ENCODE data around the gene LHFPL6.

Gene LHFPL6

DNA sequence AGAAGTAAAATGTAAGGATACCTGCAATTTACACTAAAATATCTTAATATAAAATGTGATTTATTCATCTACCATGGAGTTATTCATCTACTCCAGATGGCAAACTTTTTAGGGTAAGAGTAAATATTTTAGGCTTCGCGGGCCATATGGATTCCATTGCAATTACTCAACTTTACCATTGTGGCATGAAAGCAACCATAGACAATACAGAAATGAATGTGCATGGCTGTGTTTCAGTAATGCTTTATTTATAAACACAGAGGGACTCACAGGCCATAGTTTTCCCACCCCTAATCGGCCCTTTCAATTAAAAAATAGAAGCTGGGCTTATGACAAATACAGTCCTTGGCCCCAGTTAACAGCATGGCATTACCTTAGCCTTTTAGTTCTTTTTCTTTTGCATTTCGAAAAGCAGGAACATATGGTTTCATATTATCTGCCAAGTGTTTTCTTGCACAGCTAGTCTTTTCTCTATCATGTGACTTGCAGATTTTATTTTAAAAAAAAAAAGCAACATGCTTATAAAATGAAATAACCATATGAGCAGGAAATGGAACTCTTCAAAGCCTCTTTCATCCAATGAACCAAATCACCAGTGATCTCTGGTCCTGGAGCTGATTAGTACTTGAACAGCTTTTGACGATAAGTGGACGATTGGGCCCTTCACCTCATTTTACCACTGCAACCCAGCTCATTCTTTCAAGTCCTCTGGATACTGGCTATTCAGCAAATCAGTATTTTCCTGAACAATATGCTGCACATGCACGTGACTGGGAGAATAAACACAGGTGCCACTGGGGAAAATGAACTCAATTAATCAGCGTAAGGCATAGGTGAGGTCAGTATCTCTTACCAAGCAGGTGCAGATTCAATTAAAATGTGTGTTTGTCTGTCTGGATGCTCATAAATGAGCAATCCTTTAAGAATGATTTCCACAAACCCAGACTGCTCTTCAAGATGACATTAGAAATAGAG lies 63.9 kb downstream of the LHFPL6 start:
- H3K9ac ChIP-seq (ENCODE audit: low read length in 5 of 5) = no peak overlapping the region
- no peaks in the 10 kb centered on the region for H3K27me3 ChIP-seq (ENCODE audit: control insufficient read depth in 5 of 5, insufficient read depth in 4 of 5, low read length in 5 of 5)
- no peak overlapping the region for H3K27ac ChIP-seq (ENCODE audit: low read depth, low read length)
- no peaks in the 10 kb centered on the region for H3K36me3 ChIP-seq (ENCODE audit: control insufficient read depth in 5 of 5, insufficient read depth in 5 of 5, low read length in 5 of 5)
- peaks cover 0 to 17% (median 13%) of the 10 kb centered on the region in 5 donors for H3K4me1 ChIP-seq (ENCODE audit: control insufficient read depth in 5 of 5, insufficient read depth in 5 of 5, low read length in 5 of 5)
- no peak overlapping the region for H3K4me3 ChIP-seq (ENCODE audit: low read depth in 1 of 5, low read length in 5 of 5)
- no peaks in the 10 kb centered on the region for H3K9me3 ChIP-seq (ENCODE audit: control insufficient read depth in 5 of 5, low read length in 5 of 5)

DNA sequence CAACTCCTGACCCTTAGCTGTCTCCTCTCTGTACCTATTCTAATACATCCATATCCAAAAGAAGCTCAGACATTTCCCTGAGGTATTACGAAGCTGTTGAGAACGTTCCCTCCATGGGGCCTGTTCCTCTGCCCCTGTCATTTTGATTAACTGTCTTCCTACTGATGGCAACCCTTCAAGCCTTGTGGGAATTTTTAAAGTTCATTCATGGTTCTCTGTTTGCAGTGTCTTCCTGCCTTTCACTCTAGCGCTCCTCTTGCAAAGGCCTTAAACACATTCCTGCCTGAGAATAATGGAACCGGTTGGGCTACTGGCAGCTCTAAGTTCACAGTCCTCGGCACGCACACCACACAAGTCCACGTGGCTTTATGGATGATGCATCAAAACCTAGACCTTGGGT lies 66.1 kb downstream of the LHFPL6 start:
- Histone ChIP-seq H3K36me3 (ENCODE audit: control insufficient read depth in 5 of 5, insufficient read depth in 5 of 5, low read length in 5 of 5) (no peaks in the 10 kb centered on the region), H3K27me3 (ENCODE audit: control insufficient read depth in 5 of 5, insufficient read depth in 4 of 5, low read length in 5 of 5) (no peaks in the 10 kb centered on the region), H3K9ac (ENCODE audit: low read length in 5 of 5) (no peak overlapping the region), H3K27ac (ENCODE audit: low read depth, low read length) (no peak overlapping the region), H3K4me3 (ENCODE audit: low read depth in 1 of 5, low read length in 5 of 5) (no peak overlapping the region), H3K4me1 (ENCODE audit: control insufficient read depth in 5 of 5, insufficient read depth in 5 of 5, low read length in 5 of 5) (peaks cover 0 to 21% (median 16%) of the 10 kb centered on the region in 5 donors), H3K9me3 (ENCODE audit: control insufficient read depth in 5 of 5, low read length in 5 of 5) (no peaks in the 10 kb centered on the region)

DNA sequence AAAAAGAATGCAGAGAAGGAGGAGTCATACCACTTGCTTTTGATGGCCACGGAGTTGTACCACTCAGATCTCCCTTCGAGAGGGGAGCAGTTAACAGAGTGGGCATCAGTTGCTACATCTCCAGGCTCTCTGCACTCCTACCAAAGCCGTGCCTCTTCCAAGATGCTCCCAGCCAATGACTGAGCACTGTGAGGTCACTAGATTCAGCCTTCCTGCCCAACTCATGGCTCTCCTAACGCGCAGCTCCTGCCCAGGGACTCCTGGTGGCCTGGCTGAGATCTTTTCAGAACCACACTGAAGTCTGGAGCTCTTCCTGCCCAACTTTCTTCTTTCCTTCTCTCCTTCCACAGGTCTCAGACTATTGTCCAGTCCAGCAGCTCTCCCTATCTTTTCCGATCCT lies 66.7 kb downstream of the LHFPL6 start:
- peaks cover 0 to 28% (median 22%) of the 10 kb centered on the region in 5 donors for H3K4me1 ChIP-seq (ENCODE audit: control insufficient read depth in 5 of 5, insufficient read depth in 5 of 5, low read length in 5 of 5)
- no peaks in the 10 kb centered on the region for H3K9me3 ChIP-seq (ENCODE audit: control insufficient read depth in 5 of 5, low read length in 5 of 5)
- H3K36me3 ChIP-seq (ENCODE audit: control insufficient read depth in 5 of 5, insufficient read depth in 5 of 5, low read length in 5 of 5) = no peaks in the 10 kb centered on the region
- no peak overlapping the region for H3K4me3 ChIP-seq (ENCODE audit: low read depth in 1 of 5, low read length in 5 of 5)
- H3K9ac ChIP-seq (ENCODE audit: low read length in 5 of 5) = no peak overlapping the region
- H3K27ac ChIP-seq (ENCODE audit: low read depth, low read length) = no peak overlapping the region
- H3K27me3 ChIP-seq (ENCODE audit: control insufficient read depth in 5 of 5, insufficient read depth in 4 of 5, low read length in 5 of 5) = no peaks in the 10 kb centered on the region

DNA sequence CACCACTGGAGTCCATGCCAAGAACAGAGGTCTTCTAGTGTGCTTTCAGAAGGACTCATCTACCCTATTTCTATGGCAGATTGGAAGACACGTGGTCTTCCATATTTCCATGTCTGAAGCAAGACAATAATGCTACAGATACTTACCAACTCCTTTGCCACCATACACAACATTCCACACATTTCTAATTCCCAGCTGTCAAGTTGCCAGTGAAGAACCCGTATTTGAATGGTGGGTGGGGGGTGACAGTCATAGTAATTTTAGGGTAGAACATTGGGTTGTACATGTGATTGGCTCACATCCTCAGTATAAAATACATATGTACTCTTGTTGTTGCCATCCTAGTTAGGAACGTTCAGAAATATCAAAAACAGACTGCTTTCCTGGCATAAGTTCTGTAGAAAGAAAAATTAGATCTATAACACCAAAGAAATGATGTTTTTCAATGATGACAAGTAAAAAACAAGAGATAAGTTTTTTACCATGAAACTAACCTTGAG lies 69.3 kb downstream of the LHFPL6 start:
- Histone ChIP-seq H3K9me3 (ENCODE audit: control insufficient read depth in 5 of 5, low read length in 5 of 5) (no peaks in the 10 kb centered on the region), H3K36me3 (ENCODE audit: control insufficient read depth in 5 of 5, insufficient read depth in 5 of 5, low read length in 5 of 5) (no peaks in the 10 kb centered on the region), H3K4me3 (ENCODE audit: low read depth in 1 of 5, low read length in 5 of 5) (no peak overlapping the region), H3K4me1 (ENCODE audit: control insufficient read depth in 5 of 5, insufficient read depth in 5 of 5, low read length in 5 of 5) (peaks cover 0 to 41% (median 28%) of the 10 kb centered on the region in 5 donors), H3K27ac (ENCODE audit: low read depth, low read length) (no peak overlapping the region), H3K9ac (ENCODE audit: low read length in 5 of 5) (no peak overlapping the region), H3K27me3 (ENCODE audit: control insufficient read depth in 5 of 5, insufficient read depth in 4 of 5, low read length in 5 of 5) (no peaks in the 10 kb centered on the region)

- H3K4me1 ChIP-seq (ENCODE audit: control insufficient read depth in 5 of 5, insufficient read depth in 5 of 5, low read length in 5 of 5) = peaks cover 2 to 39% (median 34%) of the 10 kb centered on the region in 5 donors
- H3K9ac ChIP-seq (ENCODE audit: low read length in 5 of 5) = no peak overlapping the region
- H3K9me3 ChIP-seq (ENCODE audit: control insufficient read depth in 5 of 5, low read length in 5 of 5) = no peaks in the 10 kb centered on the region
- no peaks in the 10 kb centered on the region for H3K36me3 ChIP-seq (ENCODE audit: control insufficient read depth in 5 of 5, insufficient read depth in 5 of 5, low read length in 5 of 5)
- H3K27ac ChIP-seq (ENCODE audit: low read depth, low read length) = peak overlapping the region; percentile 8
- H3K27me3 ChIP-seq (ENCODE audit: control insufficient read depth in 5 of 5, insufficient read depth in 4 of 5, low read length in 5 of 5) = no peaks in the 10 kb centered on the region
- no peak overlapping the region for H3K4me3 ChIP-seq (ENCODE audit: low read depth in 1 of 5, low read length in 5 of 5)
These were observed 71.3 kb downstream of the LHFPL6 start for GRCh38 chr13:39531646-39532045.

DNA sequence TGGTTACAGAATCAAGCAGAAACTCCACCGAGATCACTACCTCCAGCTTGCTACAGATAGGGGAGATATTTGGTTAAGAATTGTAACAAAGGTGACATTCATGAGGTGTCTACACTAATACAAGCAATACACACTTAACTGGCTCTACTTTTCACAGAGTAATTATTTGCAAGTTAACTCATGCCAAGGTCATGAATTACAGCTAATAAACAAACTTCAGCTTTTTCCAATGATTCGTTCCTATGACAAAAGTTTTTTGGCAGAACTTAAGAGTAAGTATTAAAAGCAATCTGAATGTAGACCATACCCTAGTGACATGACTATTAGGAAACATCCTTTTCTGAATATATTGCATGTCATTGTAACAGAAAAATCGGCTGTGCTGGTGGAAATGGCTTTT lies 72.1 kb downstream of the LHFPL6 start:
- H3K36me3 ChIP-seq (ENCODE audit: control insufficient read depth in 5 of 5, insufficient read depth in 5 of 5, low read length in 5 of 5) = no peaks in the 10 kb centered on the region
- H3K9ac ChIP-seq (ENCODE audit: low read length in 5 of 5) = no peak overlapping the region
- no peaks in the 10 kb centered on the region for H3K9me3 ChIP-seq (ENCODE audit: control insufficient read depth in 5 of 5, low read length in 5 of 5)
- peak overlapping the region; percentile 8 for H3K27ac ChIP-seq (ENCODE audit: low read depth, low read length)
- no peak overlapping the region for H3K4me3 ChIP-seq (ENCODE audit: low read depth in 1 of 5, low read length in 5 of 5)
- H3K27me3 ChIP-seq (ENCODE audit: control insufficient read depth in 5 of 5, insufficient read depth in 4 of 5, low read length in 5 of 5) = no peaks in the 10 kb centered on the region
- H3K4me1 ChIP-seq (ENCODE audit: control insufficient read depth in 5 of 5, insufficient read depth in 5 of 5, low read length in 5 of 5) = peaks cover 2 to 36% (median 33%) of the 10 kb centered on the region in 5 donors

DNA sequence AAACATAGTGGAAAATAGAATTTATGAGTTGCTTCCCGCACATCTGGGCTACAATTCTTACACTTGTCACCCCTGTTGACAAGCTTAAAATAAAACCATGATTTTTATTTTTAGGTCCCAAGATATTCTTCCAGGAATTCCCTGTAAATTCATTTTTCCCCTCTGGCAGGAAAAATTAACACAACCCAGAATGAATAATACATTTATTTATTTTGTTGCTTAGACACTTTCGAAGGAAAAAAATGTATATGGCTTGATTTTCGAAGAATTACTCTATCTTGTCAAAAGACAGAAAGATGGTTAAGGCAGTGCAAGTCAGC lies 74.4 kb downstream of the LHFPL6 start:
- peak overlapping the region; percentile 11 for H3K27ac ChIP-seq (ENCODE audit: low read depth, low read length)
- H3K9ac ChIP-seq (ENCODE audit: low read length in 5 of 5) = no peak overlapping the region
- H3K27me3 ChIP-seq (ENCODE audit: control insufficient read depth in 5 of 5, insufficient read depth in 4 of 5, low read length in 5 of 5) = no peaks in the 10 kb centered on the region
- no peaks in the 10 kb centered on the region for H3K9me3 ChIP-seq (ENCODE audit: control insufficient read depth in 5 of 5, low read length in 5 of 5)
- H3K4me3 ChIP-seq (ENCODE audit: low read depth in 1 of 5, low read length in 5 of 5) = no peak overlapping the region
- no peaks in the 10 kb centered on the region for H3K36me3 ChIP-seq (ENCODE audit: control insufficient read depth in 5 of 5, insufficient read depth in 5 of 5, low read length in 5 of 5)
- peaks cover 2 to 31% (median 27%) of the 10 kb centered on the region in 5 donors for H3K4me1 ChIP-seq (ENCODE audit: control insufficient read depth in 5 of 5, insufficient read depth in 5 of 5, low read length in 5 of 5)

- Histone ChIP-seq H3K9ac (ENCODE audit: low read length in 5 of 5) (no peak overlapping the region), H3K27ac (ENCODE audit: low read depth, low read length) (peak overlapping the region; percentile 11), H3K4me1 (ENCODE audit: control insufficient read depth in 5 of 5, insufficient read depth in 5 of 5, low read length in 5 of 5) (peaks cover 2 to 31% (median 27%) of the 10 kb centered on the region in 5 donors), H3K4me3 (ENCODE audit: low read depth in 1 of 5, low read length in 5 of 5) (no peak overlapping the region), H3K9me3 (ENCODE audit: control insufficient read depth in 5 of 5, low read length in 5 of 5) (no peaks in the 10 kb centered on the region), H3K27me3 (ENCODE audit: control insufficient read depth in 5 of 5, insufficient read depth in 4 of 5, low read length in 5 of 5) (no peaks in the 10 kb centered on the region), H3K36me3 (ENCODE audit: control insufficient read depth in 5 of 5, insufficient read depth in 5 of 5, low read length in 5 of 5) (no peaks in the 10 kb centered on the region)
These were observed 74.9 kb downstream of the LHFPL6 start for GRCh38 chr13:39527961-39528660.

DNA sequence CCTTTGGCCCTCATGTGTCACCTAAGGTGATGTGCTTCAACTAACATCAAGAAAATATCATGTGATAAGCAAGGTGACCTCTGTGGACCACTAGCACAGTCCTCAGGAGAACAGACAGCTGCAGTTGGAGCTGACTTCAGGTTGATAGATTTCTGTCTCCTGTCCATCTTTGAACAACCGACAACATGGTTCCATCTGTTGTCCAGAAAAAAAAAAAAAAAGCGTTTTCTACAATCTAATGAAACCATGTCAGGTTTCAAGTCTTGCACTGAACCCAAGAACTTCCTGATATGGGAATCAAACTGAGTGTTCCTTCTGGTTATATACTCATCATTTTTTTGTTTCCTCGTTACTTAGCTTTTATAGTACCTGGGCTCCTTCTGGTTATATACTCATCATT lies 75.7 kb downstream of the LHFPL6 start:
- Histone ChIP-seq H3K27me3 (ENCODE audit: control insufficient read depth in 5 of 5, insufficient read depth in 4 of 5, low read length in 5 of 5) (no peaks in the 10 kb centered on the region), H3K9ac (ENCODE audit: low read length in 5 of 5) (no peak overlapping the region), H3K4me1 (ENCODE audit: control insufficient read depth in 5 of 5, insufficient read depth in 5 of 5, low read length in 5 of 5) (peaks cover 2 to 30% (median 27%) of the 10 kb centered on the region in 5 donors), H3K36me3 (ENCODE audit: control insufficient read depth in 5 of 5, insufficient read depth in 5 of 5, low read length in 5 of 5) (no peaks in the 10 kb centered on the region), H3K27ac (ENCODE audit: low read depth, low read length) (peak overlapping the region; percentile 5), H3K9me3 (ENCODE audit: control insufficient read depth in 5 of 5, low read length in 5 of 5) (no peaks in the 10 kb centered on the region), H3K4me3 (ENCODE audit: low read depth in 1 of 5, low read length in 5 of 5) (no peak overlapping the region)

DNA sequence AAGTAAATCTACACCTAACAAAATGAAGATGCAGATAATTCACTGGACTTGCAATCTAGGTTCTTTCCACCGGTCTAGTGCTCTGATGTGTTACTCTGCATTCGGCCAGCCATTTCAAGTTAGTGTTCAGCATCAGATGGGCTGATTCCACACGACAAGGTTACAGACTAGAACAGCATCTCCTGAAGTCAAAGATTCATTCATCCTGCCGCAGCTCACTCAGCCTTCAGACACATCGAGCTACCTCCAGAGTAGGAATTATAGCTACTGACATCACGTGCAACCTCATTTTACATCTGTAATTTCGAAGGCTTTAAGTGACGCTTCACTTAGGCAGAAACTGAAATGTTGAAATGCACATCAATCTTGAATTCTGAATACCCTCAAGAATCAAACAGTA lies 76.5 kb downstream of the LHFPL6 start:
- no peak overlapping the region for H3K27ac ChIP-seq (ENCODE audit: low read depth, low read length)
- no peaks in the 10 kb centered on the region for H3K36me3 ChIP-seq (ENCODE audit: control insufficient read depth in 5 of 5, insufficient read depth in 5 of 5, low read length in 5 of 5)
- H3K9ac ChIP-seq (ENCODE audit: low read length in 5 of 5) = no peak overlapping the region
- H3K4me3 ChIP-seq (ENCODE audit: low read depth in 1 of 5, low read length in 5 of 5) = no peak overlapping the region
- no peaks in the 10 kb centered on the region for H3K27me3 ChIP-seq (ENCODE audit: control insufficient read depth in 5 of 5, insufficient read depth in 4 of 5, low read length in 5 of 5)
- peaks cover 2 to 26% (median 20%) of the 10 kb centered on the region in 5 donors for H3K4me1 ChIP-seq (ENCODE audit: control insufficient read depth in 5 of 5, insufficient read depth in 5 of 5, low read length in 5 of 5)
- no peaks in the 10 kb centered on the region for H3K9me3 ChIP-seq (ENCODE audit: control insufficient read depth in 5 of 5, low read length in 5 of 5)
